Anterior cingulate cortex (tissue), 58 donors: ENCODE results near the gene PRG2.
"Not testable (repeated sequence)": the region's sequence is repeated elsewhere in the genome, so short reads cannot be mapped to it uniquely, and the experiment has no call there.

Experiments
- DNase-seq, 58 donors: peaks; one replicate each; lab custom pipeline; 2025; lab: John Stamatoyannopoulos, UW

Gene PRG2

DNA sequence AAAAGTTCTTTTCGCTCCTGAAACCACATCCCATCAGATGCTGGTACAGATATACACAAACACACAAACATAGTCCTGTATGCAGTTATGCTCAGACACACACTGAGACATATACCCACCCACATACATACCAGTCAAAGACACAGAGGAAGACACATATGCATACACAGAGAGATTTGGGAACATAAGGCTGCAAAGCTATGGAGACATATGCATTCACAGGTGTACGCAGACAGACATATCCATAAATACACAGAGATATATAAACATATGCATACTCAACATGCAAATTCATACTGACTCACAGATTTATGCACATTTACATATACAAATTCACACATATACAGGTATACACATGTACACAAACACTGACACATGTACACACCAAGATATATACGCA lies 15.5 kb downstream of the PRG2 start:
- DNase-seq, result no peak

DNA sequence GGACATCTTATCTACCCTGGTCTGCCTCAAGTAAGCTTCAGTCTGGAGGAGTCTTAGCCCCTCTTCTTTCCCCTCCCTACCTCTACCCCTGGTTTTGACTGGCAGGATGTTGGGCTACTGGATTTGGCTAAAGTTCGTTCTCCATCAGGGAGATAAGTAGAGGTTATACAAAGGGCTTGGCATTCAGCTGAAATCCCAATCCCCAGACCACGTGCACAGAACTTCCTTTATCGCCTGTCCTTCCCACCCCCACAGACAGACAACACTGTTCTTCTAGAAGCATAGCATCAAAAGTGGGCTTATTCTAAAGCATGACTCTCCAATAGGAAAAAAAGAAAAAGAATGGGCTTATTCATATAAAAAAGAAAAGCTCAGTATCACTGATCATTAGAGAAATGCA lies 17.3 kb downstream of the PRG2 start:
- DNase-seq, result no peak

DNA sequence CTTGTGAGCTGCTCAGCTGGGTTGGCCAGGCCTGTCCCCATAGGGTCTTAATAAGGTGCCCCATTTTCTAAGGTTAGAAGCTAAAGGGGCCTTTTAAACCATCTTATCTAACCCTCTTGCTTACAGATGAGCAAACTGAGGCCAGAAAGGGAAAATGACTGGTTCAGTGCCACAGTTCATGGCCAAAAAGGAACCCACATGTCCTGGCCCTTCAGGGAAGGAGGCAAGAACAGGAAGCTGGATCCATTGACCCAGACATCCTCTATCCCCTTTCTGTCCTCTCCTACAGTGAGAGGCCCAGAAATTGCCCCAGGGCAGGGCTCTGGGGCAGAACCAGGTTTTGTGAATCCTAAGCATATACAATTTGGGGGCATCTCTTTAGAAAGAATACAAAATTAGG lies 19.5 kb downstream of the PRG2 start:
- no peak for DNase-seq

DNA sequence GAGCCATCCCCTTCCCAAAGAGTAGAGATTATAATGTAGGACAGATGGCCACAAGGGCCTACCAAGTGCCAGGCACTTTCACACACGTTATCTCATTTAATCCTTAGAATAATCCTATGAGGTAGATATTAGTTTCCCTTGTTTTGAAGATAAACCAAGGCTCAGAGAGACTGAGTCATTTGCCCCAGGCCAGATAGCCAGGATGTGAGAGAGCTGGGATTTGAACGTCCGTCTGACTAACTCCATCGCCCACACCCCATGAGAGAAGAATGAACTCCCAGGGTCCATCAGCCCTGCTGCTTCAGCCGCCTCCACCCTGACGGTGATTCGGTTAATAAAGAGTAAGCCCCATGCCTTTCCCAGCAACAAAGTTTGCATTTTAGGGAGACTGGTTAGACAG lies 20.2 kb downstream of the PRG2 start:
- DNase-seq, result no peak

DNA sequence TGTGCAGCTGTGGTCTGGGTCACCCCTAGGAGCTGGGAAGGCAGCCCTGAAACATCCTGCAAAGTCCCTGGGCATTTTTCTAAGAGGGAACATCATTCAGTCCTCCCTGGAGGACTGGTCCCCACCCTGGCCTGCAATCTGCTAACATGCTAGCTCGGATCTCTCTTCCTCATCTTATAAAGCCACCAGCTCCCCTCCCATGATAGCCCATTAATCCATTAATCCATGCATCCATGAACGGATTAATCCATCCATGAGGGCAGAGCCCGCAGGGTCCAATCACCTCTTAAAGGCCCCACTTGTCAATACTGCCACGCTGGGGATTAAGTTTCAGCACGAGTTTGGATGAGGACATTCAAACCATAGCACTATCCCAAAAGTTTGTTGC lies 21.6 kb downstream of the PRG2 start:
- DNase-seq, result no peak

GRCh38 chr11:57368106-57368844 lies 22.2 kb downstream of the PRG2 start:
- no peak for DNase-seq

- DNase-seq, result peak in 2 of 58 donors; percentile 4 to 5
Measured at GRCh38 chr11:57364851-57365660, 25.4 kb downstream of the PRG2 start.

DNA sequence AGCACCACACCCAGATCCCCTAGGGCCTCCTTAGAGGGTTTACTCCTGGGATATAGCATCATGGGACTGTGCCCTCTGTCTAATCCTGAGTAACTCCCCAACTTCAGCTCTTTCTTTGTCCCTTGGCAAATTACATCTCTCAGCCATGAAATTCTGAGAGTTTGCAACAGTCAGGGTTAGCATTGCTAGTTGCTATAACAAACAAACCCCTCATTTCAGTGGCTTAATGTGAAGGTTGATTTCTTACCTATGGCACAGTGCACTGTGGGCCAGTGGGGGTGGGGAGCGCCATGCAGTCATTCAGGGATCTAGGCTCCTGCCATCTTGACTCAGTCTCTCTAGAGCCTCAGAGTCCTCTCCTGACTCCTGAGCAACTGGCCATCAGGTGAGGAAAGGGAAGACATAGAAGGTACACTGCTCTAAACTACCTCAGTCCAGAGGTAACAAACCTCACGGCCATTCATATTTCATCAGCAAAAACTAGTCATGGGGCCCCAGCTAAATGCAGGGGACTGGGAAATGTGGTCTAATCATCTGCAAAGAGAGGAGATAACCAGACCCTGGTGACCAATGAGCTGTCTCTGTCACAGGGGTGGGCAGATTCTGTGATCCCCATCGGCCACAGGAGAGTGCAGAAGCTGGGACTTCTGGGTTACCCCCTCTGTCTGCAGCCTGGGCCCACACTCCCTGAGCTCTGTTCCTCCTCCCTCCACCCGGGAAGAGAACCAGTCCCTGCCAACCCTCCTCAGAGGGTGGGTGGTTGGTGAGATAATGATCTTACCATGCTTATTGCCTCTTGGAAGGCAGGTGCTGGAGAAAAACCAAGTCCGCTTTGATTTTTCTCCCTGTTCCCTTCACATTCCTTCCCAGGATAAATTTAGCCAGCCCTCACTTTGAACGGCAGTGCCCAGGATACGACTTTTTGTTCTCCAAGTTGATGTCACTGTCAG lies 27.0 kb downstream of the PRG2 start:
- DNase-seq, result peak in 17 of 58 donors; percentile 6 to 77 (median 25)

DNA sequence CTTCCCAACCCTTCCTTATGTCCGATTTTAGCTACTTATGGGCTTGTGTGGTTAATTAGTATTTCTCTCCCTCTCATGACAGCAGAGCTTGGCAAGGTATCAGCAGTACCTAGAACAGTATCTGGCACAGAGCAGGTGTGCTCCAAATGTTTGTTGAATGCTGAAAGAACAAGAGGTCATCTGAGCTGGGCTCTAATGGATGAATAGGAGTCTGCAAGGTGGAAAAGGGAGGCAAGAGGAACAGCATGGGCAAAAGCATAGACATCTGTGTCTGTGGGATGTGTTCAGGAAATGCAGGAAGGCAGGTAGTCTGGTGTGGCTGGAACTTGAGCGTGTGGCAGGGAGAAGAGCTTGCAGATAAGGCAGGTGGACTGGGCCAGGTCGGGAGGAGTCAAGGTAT lies 28.5 kb downstream of the PRG2 start:
- no peak for DNase-seq

GRCh38 chr11:57361420-57361819 lies 29.0 kb downstream of the PRG2 start:
- DNase-seq, result not testable (repeated sequence)

GRCh38 chr11:57360991-57361390 lies 29.5 kb downstream of the PRG2 start:
- DNase-seq, result no peak

- no peak for DNase-seq
Measured at GRCh38 chr11:57359896-57360690, 30.4 kb downstream of the PRG2 start.

GRCh38 chr11:57359396-57359795 lies 31.1 kb downstream of the PRG2 start:
- peak in 5 of 58 donors; percentile 6 to 51 (median 12) for DNase-seq

DNA sequence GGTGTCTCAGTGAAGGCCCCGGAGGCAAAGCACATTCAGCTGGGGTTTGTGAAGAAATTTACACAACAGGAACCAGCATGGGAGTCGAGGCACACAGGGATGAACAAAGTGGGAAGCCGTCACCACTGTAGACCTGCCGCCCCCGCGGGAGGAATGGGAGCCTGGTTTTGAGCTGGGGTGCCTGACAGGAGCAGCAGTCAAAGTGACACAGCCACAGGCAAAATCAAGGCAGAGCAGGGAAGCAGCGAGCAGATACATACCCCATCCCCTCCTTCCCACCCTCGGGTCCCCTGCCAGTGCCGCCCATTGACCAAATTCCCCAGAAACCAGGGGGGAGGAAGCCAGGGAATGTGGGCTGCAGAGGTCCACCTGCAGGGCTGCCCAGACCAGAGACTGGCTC lies 31.5 kb downstream of the PRG2 start:
- no peak for DNase-seq

- no peak for DNase-seq
Measured at GRCh38 chr11:57358543-57358961, 31.9 kb downstream of the PRG2 start.

DNA sequence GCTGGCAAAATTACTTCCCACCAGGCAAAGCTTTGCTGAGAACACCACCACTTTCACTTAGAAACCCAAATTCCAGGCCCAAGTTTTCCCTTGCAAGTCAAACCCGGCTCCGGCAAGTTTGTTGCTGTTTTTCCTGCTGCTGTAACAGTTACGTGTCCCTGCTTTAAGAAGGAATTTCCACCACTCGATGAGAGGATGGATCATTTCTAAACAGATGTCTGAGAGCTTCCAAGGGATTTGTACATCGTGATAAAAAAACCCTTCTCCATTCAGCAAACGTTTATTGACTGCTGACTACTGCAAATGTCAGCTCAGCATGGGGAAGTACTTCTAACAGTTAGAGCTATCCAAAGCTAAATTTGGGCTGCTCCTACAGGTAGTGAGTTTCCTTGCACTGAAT lies 32.6 kb downstream of the PRG2 start:
- peak in 2 of 58 donors; percentile 10 to 15 for DNase-seq

- DNase-seq, result no peak
Measured at GRCh38 chr11:57357310-57357709, 33.1 kb downstream of the PRG2 start.

DNA sequence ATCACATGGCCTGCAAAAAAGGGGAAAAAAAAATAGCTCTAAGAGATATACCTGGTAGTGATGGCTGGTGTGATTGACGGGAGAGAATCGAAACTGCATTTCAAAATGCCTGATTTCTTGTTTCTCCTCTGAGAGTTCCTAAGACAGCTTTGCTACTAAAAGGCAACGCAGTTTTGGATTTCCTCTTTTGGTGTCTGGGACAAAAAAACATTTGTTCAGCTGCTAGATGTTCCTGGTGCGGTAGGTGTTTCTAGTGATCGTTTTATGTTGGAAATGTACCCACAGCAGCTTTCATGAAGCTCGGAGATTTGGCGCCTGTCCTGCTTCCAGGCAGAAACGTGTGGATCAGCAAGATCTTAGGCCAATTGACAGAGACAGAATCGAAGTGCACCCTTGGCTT lies 34.2 kb downstream of the PRG2 start:
- DNase-seq, result peak in 16 of 58 donors; percentile 5 to 56 (median 14)

GRCh38 chr11:57354699-57355098 lies 35.8 kb downstream of the PRG2 start:
- no peak for DNase-seq

DNA sequence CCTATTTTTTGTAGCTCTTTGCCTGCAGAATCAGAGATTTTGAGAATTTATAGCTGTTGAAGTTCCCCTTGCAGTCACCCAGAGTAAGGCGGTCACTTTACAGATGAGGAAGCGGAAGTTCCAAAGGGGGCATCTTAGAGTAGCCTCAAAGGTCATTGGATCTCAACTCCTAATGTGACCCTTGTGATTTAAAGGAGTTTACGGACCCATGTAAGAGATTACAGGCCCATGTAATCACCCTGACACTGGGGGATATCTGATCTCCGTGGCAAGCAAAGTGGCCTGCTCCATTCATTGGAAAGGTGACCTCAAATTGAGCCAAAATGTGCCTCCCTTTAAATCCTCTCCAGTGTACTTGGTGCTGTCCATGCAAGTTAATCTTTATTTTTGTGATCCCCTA lies 36.6 kb downstream of the PRG2 start:
- DNase-seq, result no peak
